Stimulated activated CD8-positive, alpha-beta memory T cell treated with anti-CD3 and anti-CD28 coated beads, Interleukin-2, amount 100 ng/mL, for 1 hour (primary cell): ENCODE results near the gene NAALADL2.

ENCODE experiments used
- DNase-seq, 2 donors: peaks; one replicate each; pipeline ENCODE4 v3.0.0-alpha.2; 2020; ENCODE audit warnings: low read depth in 2 of 2

The NAALADL2 gene

GRCh38 chr3:175837962-175838361 is 978.8 kb downstream of the NAALADL2 start:
- no peak for DNase-seq

- DNase-seq = no peak
Observed at GRCh38 chr3:175839366-175840005, 980.4 kb downstream of the NAALADL2 start.

GRCh38 chr3:175851541-175851940 is 992.4 kb downstream of the NAALADL2 start:
- DNase-seq = no peak

- DNase-seq = no peak
Observed at GRCh38 chr3:175852560-175852959, 993.4 kb downstream of the NAALADL2 start.

GRCh38 chr3:175857666-175858270 is 998.6 kb downstream of the NAALADL2 start:
- no peak for DNase-seq
